H1 (cell line): Measurements from ENCODE around the gene SMIM13. TPM values are rescaled to one million over a fixed set of nuclear protein-coding genes. Genes with fewer than 3 reads are reported as not detected.

Experiments used
- CTCF ChIA-PET: fragments of 300-600 bp; sonication (Branson Sonifier 250); formaldehyde crosslinking; loops from one replicate; lab custom pipeline; 2021; ENCODE audit not compliant: partially characterized antibody; lab: Charles Lee
- POLR2A ChIA-PET: fragments of 300-600 bp; sonication (Branson Sonifier 250); formaldehyde crosslinking; loops from one replicate; lab custom pipeline; 2021; ENCODE audit warnings: inconsistent platforms; ENCODE audit not compliant: partially characterized antibody; lab: Charles Lee
- DNase-seq, 2 experiments: peaks; one replicate each; pipeline versions ENCODE4 v3.0.0 to v3.0.0-alpha.2; 2010 to 2022; ENCODE audit warnings: low spot score in 2 of 2, low read depth in 1 of 2, mixed read lengths in 1 of 2
- FAIRE-seq: peaks from 2 replicates; lab custom pipeline; 2011; peaks lifted over from hg19 to GRCh38; lab: Jason Lieb, UNC
- H2AFZ ChIP-seq: 2 replicates; pipeline ENCODE4 v1.8.1; 2012; ENCODE audit warnings: low read length, inconsistent platforms
- H2AK5ac ChIP-seq: 2 replicates; pipeline ENCODE4 v1.6.1; 2013; ENCODE audit warnings: low read depth, low read length
- H2BK120ac ChIP-seq: replicated peaks from 2 replicates; pipeline ENCODE3; 2013; ENCODE audit warnings: low read depth, low read length, inconsistent platforms
- H2BK12ac ChIP-seq: 2 replicates; pipeline ENCODE4 v1.6.1; 2013; ENCODE audit warnings: low read depth, low read length
- H2BK15ac ChIP-seq: 2 replicates; pipeline ENCODE4 v1.6.1; 2013; ENCODE audit warnings: low read length
- H2BK20ac ChIP-seq: 2 replicates; pipeline ENCODE4 v1.6.1; 2013; ENCODE audit warnings: low read length
- H2BK5ac ChIP-seq: 2 replicates; pipeline ENCODE4 v1.6.1; 2013; ENCODE audit warnings: low read depth, low read length
- H3K14ac ChIP-seq: 2 replicates; pipeline ENCODE4 v1.6.1; 2013; ENCODE audit warnings: inconsistent platforms; ENCODE audit not compliant: insufficient read length
- H3K18ac ChIP-seq: 2 replicates; pipeline ENCODE4 v1.6.1; 2013; ENCODE audit warnings: low read length; ENCODE audit errors: extremely low read depth
- H3K23ac ChIP-seq: 2 replicates; pipeline ENCODE4 v1.6.1; 2013; ENCODE audit warnings: inconsistent platforms; ENCODE audit not compliant: insufficient read length
- H3K23me2 ChIP-seq: 2 replicates; pipeline ENCODE4 v1.6.1; 2013; ENCODE audit warnings: low read depth, low read length
- H3K27ac ChIP-seq: 2 replicates; pipeline ENCODE4 v1.6.1; 2011; ENCODE audit warnings: low read depth, low read length, inconsistent platforms
- H3K27me3 ChIP-seq, 4 experiments: replicated peaks in 1 of 4; 1 replicate in 1 of 4; 2 replicates in 3 of 4; pipeline versions ENCODE4 v1.6.1 to v1.8.1; 2011 to 2013; ENCODE audit warnings: low read length in 3 of 4, mild to moderate bottlenecking in 3 of 4, inconsistent platforms in 2 of 4, mixed read lengths in 2 of 4, moderate library complexity in 1 of 4; ENCODE audit not compliant: control insufficient read depth in 3 of 4, insufficient read depth in 3 of 4; ENCODE audit errors: extremely low read depth in 1 of 4
- H3K36me3 ChIP-seq, 4 experiments: 2 replicates each; pipeline versions ENCODE4 v1.6.1 to v1.8.1; 2011 to 2013; ENCODE audit warnings: mild to moderate bottlenecking in 4 of 4, low read length in 3 of 4, moderate library complexity in 2 of 4, control low read depth in 1 of 4, inconsistent platforms in 1 of 4; ENCODE audit not compliant: insufficient read depth in 4 of 4, control insufficient read depth in 2 of 4
- H3K4ac ChIP-seq: replicated peaks from 2 replicates; pipeline ENCODE3; 2013; ENCODE audit warnings: low read length, low read depth, mixed read lengths, inconsistent platforms; ENCODE audit not compliant: insufficient read length
- H3K4me1 ChIP-seq, 4 experiments: replicated peaks in 1 of 4; 1 replicate in 1 of 4; 2 replicates in 3 of 4; pipeline versions ENCODE4 v1.6.1 to v1.8.1; 2011 to 2013; ENCODE audit warnings: low read length in 3 of 4, inconsistent platforms in 2 of 4, mixed read lengths in 1 of 4; ENCODE audit not compliant: insufficient read depth in 4 of 4, control insufficient read depth in 3 of 4
- H3K4me2 ChIP-seq, 2 experiments: 2 replicates each; pipeline versions ENCODE4 v1.6.1 to v1.8.1; 2011 to 2013; ENCODE audit warnings: low read depth in 2 of 2, low read length in 2 of 2, control low read depth in 1 of 2, inconsistent platforms in 1 of 2, mild to moderate bottlenecking in 1 of 2; ENCODE audit not compliant: insufficient read depth in 1 of 2
- H3K4me3 ChIP-seq, 4 experiments: fragments of 200-600, 300-600 bp in 1 of 4; sonication (generic), shearing (Covaris generic), sonication (Bioruptor Twin) in 1 of 4; 2 replicates each; pipeline versions ENCODE4 v1.5.1 to v1.8.1; 2011 to 2016; ENCODE audit warnings: low read length in 4 of 4, low read depth in 3 of 4, control low read depth in 2 of 4, inconsistent platforms in 2 of 4, mild to moderate bottlenecking in 2 of 4, mixed read lengths in 1 of 4, moderate library complexity in 1 of 4; ENCODE audit not compliant: insufficient read depth in 2 of 4; ENCODE audit errors: extremely low read depth in 1 of 4
- H3K56ac ChIP-seq: replicated peaks from 2 replicates; pipeline ENCODE3; 2013; ENCODE audit warnings: low read depth, mild to moderate bottlenecking, mixed read lengths, low read length, inconsistent platforms; ENCODE audit not compliant: insufficient read length
- H3K79me1 ChIP-seq: 2 replicates; pipeline ENCODE4 v1.6.1; 2013; ENCODE audit warnings: low read depth, low read length, control low read depth
- H3K79me2 ChIP-seq, 2 experiments: 2 replicates each; pipeline versions ENCODE4 v1.6.1 to v1.8.1; 2012 to 2013; ENCODE audit warnings: low read length in 2 of 2, mild to moderate bottlenecking in 2 of 2, inconsistent platforms in 1 of 2; ENCODE audit not compliant: insufficient read depth in 2 of 2, control insufficient read depth in 1 of 2
- H3K9ac ChIP-seq, 4 experiments: replicated peaks in 1 of 4; 1 replicate in 1 of 4; 2 replicates in 3 of 4; pipeline versions ENCODE4 v1.6.1 to v1.8.1; 2011 to 2013; ENCODE audit warnings: low read depth in 3 of 4, low read length in 3 of 4, control low read depth in 2 of 4, mild to moderate bottlenecking in 2 of 4, moderate library complexity in 2 of 4, inconsistent platforms in 1 of 4; ENCODE audit errors: extremely low read depth in 1 of 4
- H3K9me3 ChIP-seq, 2 experiments: 2 replicates each; pipeline versions ENCODE4 v1.6.1 to v1.8.1; 2012 to 2013; ENCODE audit warnings: mild to moderate bottlenecking in 2 of 2, moderate library complexity in 2 of 2, control low read depth in 1 of 2, inconsistent platforms in 1 of 2, low read depth in 1 of 2, low read length in 1 of 2, mixed read lengths in 1 of 2; ENCODE audit not compliant: insufficient read depth in 2 of 2
- H4K20me1 ChIP-seq, 2 experiments: replicated peaks in 1 of 2; 2 replicates each; pipeline versions ENCODE3 to v1.8.1; 2011 to 2013; ENCODE audit warnings: inconsistent platforms in 2 of 2, low read length in 2 of 2, mild to moderate bottlenecking in 1 of 2; ENCODE audit not compliant: insufficient read depth in 2 of 2, control insufficient read depth in 1 of 2
- H4K5ac ChIP-seq: 2 replicates; pipeline ENCODE4 v1.6.1; 2013; ENCODE audit warnings: low read length, low read depth, mixed read lengths, inconsistent platforms; ENCODE audit not compliant: insufficient read length
- H4K8ac ChIP-seq: 2 replicates; pipeline ENCODE4 v1.8.0; 2013; ENCODE audit warnings: mild to moderate bottlenecking, moderate library complexity, low read length, inconsistent platforms; ENCODE audit not compliant: insufficient read depth; ENCODE audit errors: extremely low read depth
- H4K91ac ChIP-seq: replicated peaks from 2 replicates; pipeline ENCODE3; 2013; ENCODE audit warnings: low read length, mixed read lengths, inconsistent platforms; ENCODE audit not compliant: insufficient read length
- CBX8 ChIP-seq: fragments of 300-800, 300-1000 bp; sonication (generic); IDR thresholded peaks from 2 replicates; pipeline ENCODE4 v1.7.1; 2016; ENCODE audit warnings: low read depth, low read length, borderline replicate concordance
- EZH2 ChIP-seq: fragments of 200-600 bp; sonication (generic); IDR thresholded peaks from 2 replicates; pipeline ENCODE4 v1.7.1; 2012; ENCODE audit warnings: low read depth, mild to moderate bottlenecking, moderate library complexity, low read length, inconsistent platforms; ENCODE audit not compliant: severe bottlenecking
- GABPA ChIP-seq: IDR thresholded peaks from 2 replicates; pipeline ENCODE4 v1.6.1; 2011; ENCODE audit warnings: mild to moderate bottlenecking, low read length, moderate library complexity, borderline replicate concordance; ENCODE audit not compliant: insufficient read depth
- JUN ChIP-seq: IDR thresholded peaks from 2 replicates; pipeline ENCODE4 v1.6.1; 2011; ENCODE audit warnings: low read depth, mild to moderate bottlenecking, improper control_type of control experiment, low read length
- JUND ChIP-seq: IDR thresholded peaks from 2 replicates; pipeline ENCODE4 v1.6.1; 2011; ENCODE audit warnings: mild to moderate bottlenecking, improper control_type of control experiment, low read length
- KDM5A ChIP-seq: fragments of 200-600 bp; IDR thresholded peaks from 2 replicates; pipeline ENCODE4 v1.7.1; 2012; ENCODE audit warnings: mild to moderate bottlenecking, low read length, inconsistent platforms, mixed read lengths
- POU5F1 ChIP-seq: IDR thresholded peaks from 2 replicates; pipeline ENCODE4 v1.6.1; 2011; ENCODE audit warnings: low read depth, mild to moderate bottlenecking, low read length, moderate library complexity
- RFX5 ChIP-seq: IDR thresholded peaks from 2 replicates; pipeline ENCODE4 v1.6.1; 2011; ENCODE audit warnings: low read depth, low read length, improper control_type of control experiment, borderline replicate concordance
- SP2 ChIP-seq: IDR thresholded peaks from 2 replicates; pipeline ENCODE4 v1.6.1; 2012; ENCODE audit warnings: mild to moderate bottlenecking, low read length, inconsistent platforms
- TAF7 ChIP-seq: optimal IDR thresholded peaks from 2 replicates; pipeline ENCODE3; 2011; ENCODE audit warnings: low read depth, mild to moderate bottlenecking, inconsistent platforms, low read length, moderate library complexity, borderline replicate concordance
- TBP ChIP-seq: IDR thresholded peaks from 2 replicates; pipeline ENCODE4 v1.6.1; 2011; ENCODE audit warnings: low read depth, low read length, improper control_type of control experiment
- WGBS, 2 experiments: shearing (Covaris generic) in 1 of 2; methylation state at CpG; one replicate each; pipeline versions ENCODE4 v1.1.6 to v1.1.7; 2013 to 2015; ENCODE audit warnings: low lambda C conversion rate in 2 of 2, mixed read lengths in 2 of 2, inconsistent platforms in 1 of 2, low coverage in 1 of 2, missing lambda C conversion rate in 1 of 2; ENCODE audit not compliant: insufficient replicate concordance in 2 of 2, insufficient coverage in 1 of 2, insufficient read length in 1 of 2; ENCODE audit errors: extremely low coverage in 1 of 2, missing lambda C conversion rate in 1 of 2; 5-methylcytosine and 5-hydroxymethylcytosine counted together
- polyA plus RNA-seq, 7 experiments: library from polyadenylated mRNA; depleted of rRNA in 3 of 7; stranded (reverse) in 5 of 7; unstranded in 2 of 7; fragments of >200 nt in 5 of 7; fragments of 200-250 nt in 2 of 7; gene quantifications; 1 replicate in 5 of 7; 2 replicates in 1 of 7; 4 replicates in 1 of 7; pipeline versions ENCODE4 v1.2.1 to v1.2.3, GENCODE V29; 2011 to 2013; ENCODE audit warnings: missing spikeins in 2 of 7, mixed read lengths in 2 of 7
- total RNA-seq: library from RNA; stranded (reverse); fragmentation: NEBNext Ultra II Directional; extraction: Animal tissue kit (Norgen Biotek cat#: 25700); gene quantifications from 2 replicates; pipeline ENCODE4 v1.2.1, GENCODE V29; 2021

The SMIM13 gene
- total and polyA plus RNA-seq, 2 of the 8 experiments (the other 6 are each of a cell fraction or from before 2014, with no cell fraction given) = 1.7 to 10.6 TPM

DNA sequence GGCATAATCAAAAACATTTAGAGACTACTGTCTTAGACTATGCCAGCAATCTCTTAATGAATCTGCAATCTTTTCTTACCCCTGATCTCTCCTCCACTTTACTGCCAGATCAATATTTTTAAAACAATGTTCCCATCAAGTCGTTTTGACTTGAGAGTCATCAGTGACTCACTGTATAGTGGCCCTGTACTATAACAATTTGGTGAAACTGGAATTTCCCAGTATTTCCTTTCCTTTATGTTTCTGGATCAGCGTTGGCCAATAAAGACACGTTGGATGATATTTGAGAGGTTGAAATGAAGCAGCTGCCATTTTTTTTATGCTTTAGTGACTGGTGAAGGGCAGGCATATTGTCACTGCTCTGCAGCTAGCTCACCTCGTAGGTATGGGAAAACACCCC is 10.1 kb upstream of the SMIM13 start:
- WGBS, 2 experiments = 88% methylated on average over 4 of the region's 4 CpGs; no CpG with 5 or more reads in 1 of the 2 experiments
- Histone ChIP-seq H3K79me2 (no peaks in the 10 kb centered on the region), H3K36me3 (no peaks in the 10 kb centered on the region), H3K4ac (no peak overlapping the region), H2BK20ac (no peak overlapping the region), H3K27me3 (no peaks in the 10 kb centered on the region), H4K91ac (no peak overlapping the region), H2BK5ac (no peak overlapping the region), H4K8ac (no peak overlapping the region), H3K23me2 (no peaks in the 10 kb centered on the region), H3K4me3 (no peak overlapping the region), H2AFZ (no peak overlapping the region), H3K18ac (no peak overlapping the region), H3K4me2 (no peak overlapping the region), H3K23ac (no peak overlapping the region), H4K20me1 (no peaks in the 10 kb centered on the region), H2BK15ac (no peak overlapping the region), H3K14ac (no peak overlapping the region), H2BK120ac (no peak overlapping the region), H2BK12ac (no peak overlapping the region), H3K9me3 (no peaks in the 10 kb centered on the region), H4K5ac (no peak overlapping the region), H3K56ac (no peak overlapping the region), H3K9ac (no peak overlapping the region), H3K27ac (no peak overlapping the region), H3K79me1 (no peaks in the 10 kb centered on the region), H3K4me1 (no peaks in the 10 kb centered on the region), H2AK5ac (no peak overlapping the region)
- TF ChIP-seq POU5F1 (no peak), JUN (no peak), JUND (no peak), GABPA (no peak), KDM5A (no peak), RFX5 (no peak), EZH2 (no peak), TBP (no peak), CBX8 (no peak), SP2 (no peak), TAF7 (no peak)
- ChIA-PET CTCF (interaction anchor here (0.6 to 1.7 kb wide), 2 partner anchors 129 to 285 kb away, joined by 3 to 5 read pairs; no protein-coding TSS in a partner anchor), POLR2A (no interaction called here)
- no peak for FAIRE-seq
- no peak for DNase-seq
